CD4-positive, CD25-positive, alpha-beta regulatory T cell (primary cell): ENCODE measurements around the gene TXNDC11. TPM values are rescaled to one million over a fixed set of nuclear protein-coding genes. Genes with fewer than 3 reads are reported as not detected.
A peak's percentile ranks its signal among the peaks of the same experiment; 100 is the strongest.

Experiments
- ATAC-seq, 2 donors: fragments of 150-1000 bp; cut with Tn5 transposase; one replicate each; pipeline ENCODE4 v1.10.0; 2021; ENCODE audit warnings: low read depth in 2 of 2, moderate number of reproducible peaks in 2 of 2, moderate library complexity in 1 of 2
- DNase-seq, 3 donors: peaks; one replicate each; pipeline versions ENCODE4 v3.0.0 to v3.0.0-alpha.2; 2012 to 2022; ENCODE audit warnings: mixed read lengths in 1 of 3
- H3K27ac ChIP-seq: one replicate; pipeline ENCODE4 v1.7.0; 2013; ENCODE audit warnings: mild to moderate bottlenecking, low read length; ENCODE audit not compliant: insufficient read depth, poor library complexity, severe bottlenecking
- H3K27me3 ChIP-seq: one replicate; pipeline ENCODE4 v1.7.0; 2013; ENCODE audit warnings: low read length; ENCODE audit not compliant: control insufficient read depth, insufficient read depth
- H3K36me3 ChIP-seq: one replicate; pipeline ENCODE4 v1.7.0; 2013; ENCODE audit warnings: mild to moderate bottlenecking, low read length, moderate library complexity; ENCODE audit not compliant: control insufficient read depth, insufficient read depth
- H3K4me1 ChIP-seq: 2 replicates; pipeline ENCODE4 v1.7.0; 2013; ENCODE audit warnings: mild to moderate bottlenecking, low read length; ENCODE audit not compliant: insufficient read depth, control insufficient read depth, poor library complexity, severe bottlenecking
- H3K4me3 ChIP-seq: one replicate; pipeline ENCODE4 v1.7.0; 2013; ENCODE audit warnings: low read depth, mild to moderate bottlenecking, low read length, moderate library complexity
- H3K9me3 ChIP-seq, 2 experiments: 1 replicate in 1 of 2; 2 replicates in 1 of 2; pipeline ENCODE4 v1.7.0; 2013; ENCODE audit warnings: low read length in 2 of 2, mild to moderate bottlenecking in 1 of 2, moderate library complexity in 1 of 2; ENCODE audit not compliant: control insufficient read depth in 2 of 2
- H3K27ac Mint-ChIP-seq, 3 donors: one replicate each; pipeline ENCODE4 v1.8.0; 2020 to 2022; ENCODE audit warnings: mild to moderate bottlenecking in 3 of 3, mixed read lengths in 3 of 3, moderate library complexity in 2 of 3
- H3K27me3 Mint-ChIP-seq: one replicate; pipeline ENCODE4 v1.8.0; 2022; ENCODE audit warnings: mild to moderate bottlenecking, mixed read lengths
- H3K36me3 Mint-ChIP-seq: one replicate; pipeline ENCODE4 v1.8.0; 2020; ENCODE audit warnings: mixed read lengths
- H3K4me1 Mint-ChIP-seq, 4 donors: one replicate each; pipeline ENCODE4 v1.8.0; 2020 to 2022; ENCODE audit warnings: mixed read lengths in 4 of 4, mild to moderate bottlenecking in 1 of 4
- H3K4me3 Mint-ChIP-seq, 4 donors: one replicate each; pipeline ENCODE4 v1.8.0; 2020 to 2022; ENCODE audit warnings: mild to moderate bottlenecking in 4 of 4, mixed read lengths in 4 of 4, moderate library complexity in 3 of 4
- H3K9me3 Mint-ChIP-seq, 7 donors: one replicate each; pipeline ENCODE4 v1.8.0; 2020 to 2022; ENCODE audit warnings: mixed read lengths in 7 of 7, mild to moderate bottlenecking in 3 of 7, moderate library complexity in 2 of 7
- polyA plus RNA-seq, 4 donors: library from polyadenylated mRNA; unstranded; fragments of 300-500 nt; fragmentation: Illumina TruSeq; gene quantifications; one replicate each; pipeline ENCODE4 v1.2.3, GENCODE V29; 2021
- total RNA-seq: library from RNA; stranded (reverse); gene quantifications from one replicate; pipeline ENCODE4 v1.2.3, GENCODE V29; 2022

The TXNDC11 gene
- total and polyA plus RNA-seq, 5 donors from 2014 or later: 64.9 to 178 (median 71.3) TPM

DNA sequence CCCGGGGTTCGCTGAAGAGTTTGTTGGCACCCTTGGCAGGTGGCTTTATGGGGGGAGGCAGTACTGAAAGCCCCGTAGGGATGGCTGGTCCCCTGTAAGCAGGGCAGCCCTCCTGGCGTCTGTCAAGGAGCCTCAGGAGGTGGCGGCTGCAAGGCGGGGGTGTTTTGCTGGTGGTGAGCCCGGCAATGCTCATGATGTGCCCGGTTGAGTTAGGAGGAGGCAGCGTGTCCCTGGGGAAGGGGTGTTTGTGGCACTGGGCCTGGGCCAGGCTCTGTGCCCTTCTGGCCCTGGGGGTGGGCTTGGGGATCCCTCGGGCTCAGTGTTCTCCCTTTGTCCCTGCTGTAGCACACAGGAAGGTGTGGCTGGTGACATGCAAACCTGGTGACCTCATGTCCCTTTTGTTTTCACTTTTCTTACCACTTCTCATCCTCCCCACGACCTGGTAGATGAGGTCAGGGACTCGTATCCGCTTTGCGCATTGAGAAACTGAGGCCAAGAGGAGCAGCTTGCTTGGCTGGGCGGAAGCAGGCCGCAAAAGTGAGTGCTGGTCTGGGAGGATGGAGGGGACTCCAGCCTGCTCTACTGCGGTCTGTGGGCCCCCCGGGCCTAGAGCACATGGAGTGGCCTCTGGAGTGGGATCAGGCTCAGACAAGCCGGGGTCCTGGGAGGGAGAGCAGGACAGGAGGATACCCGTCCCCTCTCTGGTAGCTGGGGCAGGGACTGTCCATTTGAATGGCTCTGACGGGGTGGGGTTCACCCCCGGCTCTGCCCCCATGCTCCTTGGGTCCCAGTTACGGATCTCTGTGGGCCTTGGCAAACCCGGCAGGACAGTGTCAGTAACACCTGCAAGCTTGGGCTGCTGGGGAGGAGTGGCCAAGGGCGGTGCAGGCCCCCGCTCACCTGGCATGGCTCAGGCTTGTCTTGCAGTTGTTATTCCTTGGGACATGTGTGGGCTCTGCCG is 72.2 kb downstream of the TXNDC11 start:
- Mint-ChIP-seq H3K4me3 (peak overlapping the region; percentile 84 to 92 (median 90)), H3K36me3 (peaks cover 3% of the 10 kb centered on the region), H3K9me3 (no peaks in the 10 kb centered on the region), H3K27me3 (no peaks in the 10 kb centered on the region), H3K27ac (peak overlapping the region; percentile 96 to 97 (median 96)), H3K4me1 (peaks cover 0 to 82% (median 47%) of the 10 kb centered on the region in 4 donors)
- Histone ChIP-seq H3K4me1 (peaks cover 68% of the 10 kb centered on the region), H3K36me3 (no peaks in the 10 kb centered on the region), H3K4me3 (peak overlapping the region; percentile 77), H3K9me3 (no peaks in the 10 kb centered on the region), H3K27me3 (no peaks in the 10 kb centered on the region), H3K27ac (peak overlapping the region; percentile 70)
- peak; percentile 22 to 28 for ATAC-seq
- peak in 2 of 3 donors; percentile 56 to 80 for DNase-seq

DNA sequence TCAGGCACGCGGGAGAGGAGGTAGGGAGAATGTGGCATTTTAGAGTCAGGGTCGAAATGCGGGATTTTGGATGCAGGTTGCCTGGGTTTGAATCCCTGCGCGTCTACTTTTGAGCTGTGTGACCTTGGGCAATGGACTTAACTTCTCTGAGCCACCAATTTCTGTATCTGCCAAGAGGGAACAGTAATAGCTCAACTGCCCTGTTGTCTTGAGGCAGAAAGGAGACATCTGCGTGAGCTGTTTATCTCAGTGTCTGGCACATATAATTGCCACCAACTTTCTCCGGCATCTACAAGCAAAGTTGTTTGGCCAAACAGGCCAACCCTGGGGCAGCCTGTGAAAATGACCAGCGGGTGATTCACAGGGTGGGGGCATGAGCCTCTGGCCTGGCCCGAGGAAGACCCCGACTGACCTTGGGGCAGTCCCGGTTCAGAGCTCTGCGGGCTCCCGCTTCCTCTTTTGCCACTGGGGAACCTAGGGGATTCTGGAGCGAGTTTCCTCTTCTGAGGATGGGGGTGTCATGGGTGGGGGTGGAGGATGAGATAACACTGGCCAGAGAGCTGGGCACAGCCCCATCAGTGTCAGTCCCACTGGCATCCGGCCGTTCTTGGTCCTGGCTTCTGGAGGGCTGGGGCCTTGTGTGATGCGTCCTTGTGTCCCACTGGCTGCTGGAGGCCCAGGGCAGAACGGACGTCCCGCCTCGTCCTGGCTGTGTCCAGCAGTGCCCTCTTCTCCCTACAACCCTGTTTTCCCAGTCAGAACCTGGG is 73.1 kb downstream of the TXNDC11 start:
- no peaks in the 10 kb centered on the region for H3K9me3 Mint-ChIP-seq
- no peaks in the 10 kb centered on the region for H3K36me3 Mint-ChIP-seq
- Histone ChIP-seq H3K4me3 (peak overlapping the region; percentile 77), H3K27ac (peak overlapping the region; percentile 70), H3K9me3 (no peaks in the 10 kb centered on the region), H3K36me3 (no peaks in the 10 kb centered on the region), H3K27me3 (no peaks in the 10 kb centered on the region), H3K4me1 (peaks cover 72% of the 10 kb centered on the region)
- peaks cover 4% of the 10 kb centered on the region for H3K27me3 Mint-ChIP-seq
- peak overlapping the region; percentile 84 to 92 (median 90) for H3K4me3 Mint-ChIP-seq
- H3K27ac Mint-ChIP-seq: peak overlapping the region; percentile 96 to 97 (median 96)
- DNase-seq: peak in 1 of 3 donors; percentile 30
- peaks cover 6 to 82% (median 47%) of the 10 kb centered on the region in 4 donors for H3K4me1 Mint-ChIP-seq
- no peak for ATAC-seq

DNA sequence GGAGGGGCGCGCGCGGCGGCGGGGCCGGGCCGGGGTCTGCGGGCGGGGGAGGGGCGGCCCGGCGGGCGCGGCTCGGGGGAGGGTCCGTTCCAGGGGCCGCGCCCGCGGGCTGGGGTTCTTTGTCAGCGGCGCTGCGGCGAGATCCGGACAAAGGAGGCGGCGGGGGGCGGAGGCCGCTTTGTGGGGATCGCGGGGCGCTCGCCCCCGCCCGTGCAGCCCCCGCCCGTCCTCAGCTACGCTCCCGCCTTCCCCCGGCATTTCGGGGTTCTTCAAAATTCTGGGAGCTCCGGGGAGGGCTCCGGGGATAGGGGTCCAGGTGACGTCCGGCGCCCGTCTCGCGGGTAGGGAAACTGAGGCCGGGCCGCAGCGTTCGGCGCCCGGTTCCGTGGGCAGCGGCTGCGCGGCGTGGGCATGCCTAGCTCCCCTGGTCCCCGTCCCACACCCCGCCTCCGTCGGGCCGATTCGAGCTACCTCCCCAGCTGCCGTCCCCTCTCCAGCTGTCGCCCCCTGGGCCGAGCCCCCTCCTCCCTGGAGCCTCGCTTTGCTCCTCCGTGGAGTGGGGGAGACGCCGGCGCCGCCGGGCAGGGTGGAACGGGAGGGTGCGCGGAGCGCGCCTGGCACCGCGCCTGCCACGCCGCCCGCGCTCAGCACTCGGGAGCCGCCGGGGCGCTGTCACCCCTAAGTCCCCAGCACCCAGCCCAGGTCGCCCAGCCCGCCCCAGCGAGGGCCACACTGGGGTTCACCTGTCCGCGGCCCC is 73.9 kb downstream of the TXNDC11 start:
- Mint-ChIP-seq H3K27ac (peak overlapping the region; percentile 79 to 97 (median 96)), H3K4me1 (peaks cover 9 to 83% (median 54%) of the 10 kb centered on the region in 4 donors), H3K36me3 (no peaks in the 10 kb centered on the region), H3K4me3 (peak overlapping the region; percentile 84 to 92 (median 90)), H3K9me3 (no peaks in the 10 kb centered on the region), H3K27me3 (peaks cover 4% of the 10 kb centered on the region)
- DNase-seq (peak in 1 of 3 donors; percentile 37), ATAC-seq (no peak)
- H3K4me1 ChIP-seq: peaks cover 76% of the 10 kb centered on the region
- peak overlapping the region; percentile 77 for H3K4me3 ChIP-seq
- H3K27me3 ChIP-seq: no peaks in the 10 kb centered on the region
- peak overlapping the region; percentile 70 for H3K27ac ChIP-seq
- no peaks in the 10 kb centered on the region for H3K36me3 ChIP-seq
- H3K9me3 ChIP-seq: no peaks in the 10 kb centered on the region

- H3K4me3 ChIP-seq: peak within 1 kb of the TSS; percentile 77
- Mint-ChIP-seq H3K9me3 (no peaks in the 10 kb centered on the region), H3K27me3 (peaks cover 4% of the 10 kb centered on the region), H3K4me3 (peak within 1 kb of the TSS; percentile 89 to 92 (median 91)), H3K4me1 (peaks cover 9 to 81% (median 54%) of the 10 kb centered on the region in 4 donors), H3K27ac (peak within 1 kb of the TSS; percentile 79 to 97 (median 96)), H3K36me3 (no peaks in the 10 kb centered on the region)
- ATAC-seq: peak; percentile 84 to 86
- no peaks in the 10 kb centered on the region for H3K36me3 ChIP-seq
- DNase-seq: peak; percentile 82 to 89 (median 85)
- H3K9me3 ChIP-seq: no peaks in the 10 kb centered on the region
- no peaks in the 10 kb centered on the region for H3K27me3 ChIP-seq
- H3K27ac ChIP-seq: peak within 1 kb of the TSS; percentile 70
- peaks cover 72% of the 10 kb centered on the region for H3K4me1 ChIP-seq
Observed at GRCh38 chr16:11667824-11668622, 74.6 kb downstream of the TXNDC11 start, which contains the start of gene SNN. SNN (plus strand) TSS chr16:11668455; CDS start chr16:11676060, 7,605 bp downstream.

DNA sequence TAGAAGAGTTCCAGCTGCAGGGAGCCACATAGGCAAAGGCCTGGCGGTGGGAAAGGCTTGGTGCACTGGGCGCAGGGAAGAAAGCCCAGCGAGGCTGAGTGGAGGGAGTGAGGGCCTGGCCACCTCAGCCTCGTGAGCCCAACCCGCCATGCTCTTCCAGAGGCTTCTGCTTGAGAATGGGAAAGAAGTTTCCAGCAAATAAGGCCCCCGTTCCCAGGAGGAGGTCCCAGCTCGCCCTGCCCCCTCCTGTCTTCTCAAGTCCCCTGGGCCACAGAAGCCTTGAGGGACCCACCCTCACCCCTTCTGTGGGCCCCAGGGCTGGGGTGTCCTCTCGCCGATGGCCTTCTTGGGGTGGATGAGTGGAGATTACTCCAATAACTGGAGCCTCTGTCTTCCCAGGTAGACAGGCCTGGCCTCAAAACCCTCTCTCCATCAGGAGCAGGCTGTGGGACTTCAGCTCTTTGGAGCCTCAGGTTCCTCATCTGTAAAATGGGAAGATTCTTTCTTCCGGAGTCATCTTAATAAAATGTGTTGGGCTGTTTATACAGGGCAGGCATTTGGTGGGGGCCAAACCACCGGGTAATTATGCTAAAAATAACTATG is 75.3 kb downstream of the TXNDC11 start:
- no peaks in the 10 kb centered on the region for H3K36me3 ChIP-seq
- no peaks in the 10 kb centered on the region for H3K27me3 ChIP-seq
- ATAC-seq (no peak), DNase-seq (no peak)
- Mint-ChIP-seq H3K27ac (peak overlapping the region; percentile 69 to 94 (median 93)), H3K4me3 (peak overlapping the region; percentile 80 to 90 (median 87)), H3K4me1 (peaks cover 9 to 81% (median 47%) of the 10 kb centered on the region in 4 donors), H3K27me3 (peaks cover 4% of the 10 kb centered on the region), H3K36me3 (no peaks in the 10 kb centered on the region), H3K9me3 (no peaks in the 10 kb centered on the region)
- H3K27ac ChIP-seq: peak overlapping the region; percentile 69
- H3K4me1 ChIP-seq: peaks cover 65% of the 10 kb centered on the region
- H3K9me3 ChIP-seq: no peaks in the 10 kb centered on the region
- peak overlapping the region; percentile 7 for H3K4me3 ChIP-seq

DNA sequence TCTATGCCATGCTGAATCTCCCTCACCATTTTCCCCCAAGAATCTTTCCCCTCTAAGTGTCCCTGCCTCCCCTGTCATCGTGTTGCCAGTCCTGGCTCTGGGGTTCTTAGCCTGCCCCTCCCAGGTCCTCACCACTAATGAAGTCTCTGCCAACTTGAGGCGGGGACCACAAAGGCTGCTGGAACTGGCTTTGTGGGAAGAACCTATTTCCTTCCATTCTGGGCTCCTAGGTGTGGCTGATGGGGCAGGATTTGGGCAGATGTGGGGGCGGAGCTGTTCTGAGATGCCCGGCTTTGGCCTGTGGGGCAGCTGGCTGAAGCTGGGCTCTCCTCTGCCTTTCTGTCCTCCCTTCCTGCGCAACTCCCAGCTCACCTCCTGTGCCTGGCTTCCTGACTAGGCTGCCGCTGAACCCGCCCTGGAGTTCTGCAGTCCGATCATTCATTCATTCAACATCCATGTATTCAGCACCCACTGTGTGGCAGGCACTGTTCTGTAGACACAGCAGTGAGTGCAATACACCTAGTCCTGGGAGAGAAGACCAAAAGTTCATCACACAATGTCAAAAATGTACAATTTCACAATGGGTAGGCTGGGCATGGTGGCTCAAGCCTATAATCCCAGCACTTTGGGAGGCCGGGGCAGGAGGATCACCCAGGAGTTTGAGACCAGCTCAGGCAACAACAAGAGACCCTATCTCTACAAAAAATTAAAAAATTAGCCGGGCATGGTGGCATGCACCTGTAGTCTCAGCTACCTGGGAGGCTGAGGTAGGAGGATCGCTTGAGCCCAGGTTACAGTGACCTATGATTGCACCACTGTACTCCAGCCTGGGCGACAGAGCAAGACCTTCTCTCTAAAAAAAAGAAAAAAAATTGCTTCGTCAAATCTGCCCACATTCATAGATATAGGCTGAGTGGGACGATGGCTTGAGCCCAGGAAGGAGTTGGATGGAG is 76.3 kb downstream of the TXNDC11 start:
- H3K4me3 Mint-ChIP-seq: peak overlapping the region; percentile 80 to 90 (median 87)
- no peak overlapping the region for H3K4me3 ChIP-seq
- no peaks in the 10 kb centered on the region for H3K36me3 Mint-ChIP-seq
- H3K27me3 Mint-ChIP-seq: peaks cover 4% of the 10 kb centered on the region
- no peaks in the 10 kb centered on the region for H3K9me3 Mint-ChIP-seq
- peak overlapping the region; percentile 85 to 94 (median 93) for H3K27ac Mint-ChIP-seq
- H3K27me3 ChIP-seq: no peaks in the 10 kb centered on the region
- peaks cover 55% of the 10 kb centered on the region for H3K4me1 ChIP-seq
- peaks cover 9 to 72% (median 41%) of the 10 kb centered on the region in 4 donors for H3K4me1 Mint-ChIP-seq
- H3K9me3 ChIP-seq: no peaks in the 10 kb centered on the region
- ATAC-seq: no peak
- peak overlapping the region; percentile 76 for H3K27ac ChIP-seq
- H3K36me3 ChIP-seq: no peaks in the 10 kb centered on the region
- no peak for DNase-seq
